Measurements from ENCODE around the gene SEC16A.

DNA sequence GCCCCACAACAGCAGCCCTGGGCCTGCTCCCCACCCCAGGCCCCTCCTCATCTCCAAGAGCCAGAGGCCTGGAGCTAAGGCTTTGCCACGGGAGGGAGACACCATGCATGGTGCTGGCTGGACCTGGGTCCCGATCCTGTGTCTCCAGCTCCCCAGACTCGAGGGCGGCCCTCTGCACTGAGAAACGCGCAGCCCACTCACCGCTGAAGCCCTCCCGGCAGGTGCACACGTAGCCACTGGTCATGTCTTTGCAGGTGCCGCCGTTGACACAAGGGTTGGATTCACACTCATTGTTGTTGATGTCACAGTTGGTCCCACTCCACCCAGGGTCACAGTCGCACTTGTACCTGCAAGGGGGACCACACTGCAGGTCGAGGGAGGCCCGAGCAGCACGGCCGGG is 30.4 kb upstream of the SEC16A start:
- TF ChIP-seq, protein P1, sequence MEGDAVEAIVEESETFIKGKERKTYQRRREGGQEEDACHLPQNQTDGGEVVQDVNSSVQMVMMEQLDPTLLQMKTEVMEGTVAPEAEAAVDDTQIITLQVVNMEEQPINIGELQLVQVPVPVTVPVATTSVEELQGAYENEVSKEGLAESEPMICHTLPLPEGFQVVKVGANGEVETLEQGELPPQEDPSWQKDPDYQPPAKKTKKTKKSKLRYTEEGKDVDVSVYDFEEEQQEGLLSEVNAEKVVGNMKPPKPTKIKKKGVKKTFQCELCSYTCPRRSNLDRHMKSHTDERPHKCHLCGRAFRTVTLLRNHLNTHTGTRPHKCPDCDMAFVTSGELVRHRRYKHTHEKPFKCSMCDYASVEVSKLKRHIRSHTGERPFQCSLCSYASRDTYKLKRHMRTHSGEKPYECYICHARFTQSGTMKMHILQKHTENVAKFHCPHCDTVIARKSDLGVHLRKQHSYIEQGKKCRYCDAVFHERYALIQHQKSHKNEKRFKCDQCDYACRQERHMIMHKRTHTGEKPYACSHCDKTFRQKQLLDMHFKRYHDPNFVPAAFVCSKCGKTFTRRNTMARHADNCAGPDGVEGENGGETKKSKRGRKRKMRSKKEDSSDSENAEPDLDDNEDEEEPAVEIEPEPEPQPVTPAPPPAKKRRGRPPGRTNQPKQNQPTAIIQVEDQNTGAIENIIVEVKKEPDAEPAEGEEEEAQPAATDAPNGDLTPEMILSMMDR (IDR thresholded peaks at IDR 0.05) = no peak
- no peak for TF ChIP-seq POLR2A (IDR thresholded peaks at IDR 0.05)
